Panc1 (cell line): ENCODE results near the gene ZIC4.

Experiments
- CTCF ChIP-seq: fragments of 450-650 bp; IDR thresholded peaks from 2 replicates; pipeline ENCODE4 v1.5.1; 2017; ENCODE audit warnings: mild to moderate bottlenecking
- POLR2AphosphoS5 ChIP-seq: IDR thresholded peaks from 2 replicates; pipeline ENCODE4 v1.6.1; 2012; ENCODE audit warnings: mild to moderate bottlenecking, low read depth, low read length, moderate library complexity
- SIN3A ChIP-seq: IDR thresholded peaks from 2 replicates; pipeline ENCODE4 v1.6.1; 2012; ENCODE audit warnings: low read depth, mild to moderate bottlenecking, low read length, moderate library complexity, borderline replicate concordance; ENCODE audit not compliant: insufficient read depth
- TF ChIP-seq, protein P1 (sequence below), 2 experiments: IDR thresholded peaks; 2 replicates each; pipeline ENCODE4 v1.6.1; 2011 to 2012; ENCODE audit warnings: low read depth in 2 of 2, control low read depth in 1 of 2, low read length in 1 of 2, mild to moderate bottlenecking in 1 of 2, moderate library complexity in 1 of 2; ENCODE audit not compliant: insufficient read depth in 1 of 2

- TF ChIP-seq CTCF: no peak
- TF ChIP-seq, protein P1, sequence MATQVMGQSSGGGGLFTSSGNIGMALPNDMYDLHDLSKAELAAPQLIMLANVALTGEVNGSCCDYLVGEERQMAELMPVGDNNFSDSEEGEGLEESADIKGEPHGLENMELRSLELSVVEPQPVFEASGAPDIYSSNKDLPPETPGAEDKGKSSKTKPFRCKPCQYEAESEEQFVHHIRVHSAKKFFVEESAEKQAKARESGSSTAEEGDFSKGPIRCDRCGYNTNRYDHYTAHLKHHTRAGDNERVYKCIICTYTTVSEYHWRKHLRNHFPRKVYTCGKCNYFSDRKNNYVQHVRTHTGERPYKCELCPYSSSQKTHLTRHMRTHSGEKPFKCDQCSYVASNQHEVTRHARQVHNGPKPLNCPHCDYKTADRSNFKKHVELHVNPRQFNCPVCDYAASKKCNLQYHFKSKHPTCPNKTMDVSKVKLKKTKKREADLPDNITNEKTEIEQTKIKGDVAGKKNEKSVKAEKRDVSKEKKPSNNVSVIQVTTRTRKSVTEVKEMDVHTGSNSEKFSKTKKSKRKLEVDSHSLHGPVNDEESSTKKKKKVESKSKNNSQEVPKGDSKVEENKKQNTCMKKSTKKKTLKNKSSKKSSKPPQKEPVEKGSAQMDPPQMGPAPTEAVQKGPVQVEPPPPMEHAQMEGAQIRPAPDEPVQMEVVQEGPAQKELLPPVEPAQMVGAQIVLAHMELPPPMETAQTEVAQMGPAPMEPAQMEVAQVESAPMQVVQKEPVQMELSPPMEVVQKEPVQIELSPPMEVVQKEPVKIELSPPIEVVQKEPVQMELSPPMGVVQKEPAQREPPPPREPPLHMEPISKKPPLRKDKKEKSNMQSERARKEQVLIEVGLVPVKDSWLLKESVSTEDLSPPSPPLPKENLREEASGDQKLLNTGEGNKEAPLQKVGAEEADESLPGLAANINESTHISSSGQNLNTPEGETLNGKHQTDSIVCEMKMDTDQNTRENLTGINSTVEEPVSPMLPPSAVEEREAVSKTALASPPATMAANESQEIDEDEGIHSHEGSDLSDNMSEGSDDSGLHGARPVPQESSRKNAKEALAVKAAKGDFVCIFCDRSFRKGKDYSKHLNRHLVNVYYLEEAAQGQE (IDR thresholded peaks at IDR 0.05; ENCODE audit: insufficient read depth in 1 of 2, low read depth in 2 of 2, low read length in 1 of 2): no peak
- no peak for TF ChIP-seq POLR2AphosphoS5
- no peak for TF ChIP-seq SIN3A
Observed at GRCh38 chr3:147356909-147357900, 49.1 kb downstream of the ZIC4 start.
